KMS-11 (cell line): ENCODE data around the gene HADH.

Experiments
- H2AFZ ChIP-seq: fragments of 200-600 bp; sonication (generic); 2 replicates; pipeline ENCODE4 v1.6.1; 2016; ENCODE audit warnings: antibody characterized with exemption, mixed run types, low read depth
- H3K27ac ChIP-seq: fragments of 200-600 bp; sonication (generic); 2 replicates; pipeline ENCODE4 v1.6.1; 2016; ENCODE audit warnings: mild to moderate bottlenecking, mixed run types
- H3K27me3 ChIP-seq: fragments of 200-600 bp; sonication (generic); 2 replicates; pipeline ENCODE4 v1.6.1; 2017; ENCODE audit warnings: mild to moderate bottlenecking, low read depth, mixed run types, moderate library complexity; ENCODE audit not compliant: insufficient read depth
- H3K36me3 ChIP-seq: fragments of 200-600 bp; sonication (generic); 2 replicates; pipeline ENCODE4 v1.6.1; 2017; ENCODE audit warnings: mild to moderate bottlenecking, mixed run types; ENCODE audit not compliant: insufficient read depth
- H3K4me1 ChIP-seq: fragments of 200-600 bp; sonication (generic); 2 replicates; pipeline ENCODE4 v1.6.1; 2016; ENCODE audit warnings: mild to moderate bottlenecking, low read depth, mixed run types; ENCODE audit not compliant: poor library complexity, severe bottlenecking
- H3K4me2 ChIP-seq: fragments of 200-600 bp; sonication (generic); 2 replicates; pipeline ENCODE4 v1.7.0; 2016; ENCODE audit warnings: mild to moderate bottlenecking, mixed run types
- H3K4me3 ChIP-seq: fragments of 200-600 bp; sonication (generic); IDR thresholded peaks from 2 replicates; pipeline ENCODE4 v1.6.1; 2017; ENCODE audit warnings: low read depth, low read length, mixed read lengths; ENCODE audit not compliant: insufficient read depth
- H3K79me2 ChIP-seq: fragments of 200-600 bp; sonication (generic); 2 replicates; pipeline ENCODE4 v1.6.1; 2016; ENCODE audit warnings: low read depth, mixed run types; ENCODE audit not compliant: insufficient read depth
- H3K9ac ChIP-seq: fragments of 200-600 bp; sonication (generic); 2 replicates; pipeline ENCODE4 v1.6.1; 2016; ENCODE audit warnings: mild to moderate bottlenecking, mixed run types
- H4K20me1 ChIP-seq: fragments of 200-600 bp; sonication (generic); 2 replicates; pipeline ENCODE4 v1.6.1; 2016; ENCODE audit warnings: mild to moderate bottlenecking, mixed run types; ENCODE audit not compliant: insufficient read depth
- TF ChIP-seq, protein P1 (sequence below): fragments of 200-600 bp; sonication (generic); conservative IDR thresholded peaks from 2 replicates; pipeline ENCODE4 v1.6.1; 2017; ENCODE audit warnings: low read depth, mild to moderate bottlenecking, antibody characterized with exemption, low read length, moderate library complexity, mixed read lengths

Gene HADH

DNA sequence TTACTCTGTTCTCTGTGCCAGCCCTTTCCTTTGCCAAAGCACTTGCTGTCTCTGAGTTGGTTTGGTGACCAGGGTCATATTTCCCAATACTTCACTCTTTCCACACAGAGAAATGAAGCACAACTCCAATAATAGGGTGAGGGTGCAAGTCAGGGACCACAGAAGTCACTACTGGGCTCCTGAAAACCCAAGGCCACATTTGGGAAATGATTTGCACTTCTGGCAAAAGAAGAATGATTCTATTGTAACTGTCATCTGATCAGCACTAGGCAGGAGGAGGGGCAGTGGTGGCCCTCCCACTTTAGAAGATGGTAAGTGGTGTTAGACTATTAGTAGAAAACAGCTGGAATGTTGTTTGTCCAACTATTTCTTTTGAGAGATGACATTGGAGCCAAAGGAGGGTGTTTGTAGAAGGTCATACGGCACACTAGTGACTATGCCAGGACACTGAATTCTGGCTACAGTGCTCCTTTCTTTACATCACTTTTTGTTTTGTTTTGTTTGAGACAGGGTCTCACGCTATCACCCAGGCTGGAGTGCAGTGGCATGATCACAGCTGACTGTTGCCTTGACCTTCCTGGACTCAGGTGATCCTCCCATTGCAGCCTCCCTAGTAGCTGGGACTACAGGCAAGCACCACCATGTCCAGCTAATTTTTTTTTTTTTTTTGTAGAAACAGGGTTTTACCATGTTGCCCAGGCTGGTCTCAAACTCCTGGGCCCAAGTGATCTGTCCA lies 10.8 kb upstream of the HADH start:
- Histone ChIP-seq H3K4me1 (no peaks in the 10 kb centered on the region), H2AFZ (no peak overlapping the region), H3K27ac (no peak overlapping the region), H3K9ac (no peak overlapping the region), H3K4me3 (no peak overlapping the region), H3K79me2 (no peaks in the 10 kb centered on the region), H4K20me1 (no peaks in the 10 kb centered on the region), H3K36me3 (no peaks in the 10 kb centered on the region), H3K4me2 (no peak overlapping the region), H3K27me3 (no peaks in the 10 kb centered on the region)
- TF ChIP-seq, protein P1, sequence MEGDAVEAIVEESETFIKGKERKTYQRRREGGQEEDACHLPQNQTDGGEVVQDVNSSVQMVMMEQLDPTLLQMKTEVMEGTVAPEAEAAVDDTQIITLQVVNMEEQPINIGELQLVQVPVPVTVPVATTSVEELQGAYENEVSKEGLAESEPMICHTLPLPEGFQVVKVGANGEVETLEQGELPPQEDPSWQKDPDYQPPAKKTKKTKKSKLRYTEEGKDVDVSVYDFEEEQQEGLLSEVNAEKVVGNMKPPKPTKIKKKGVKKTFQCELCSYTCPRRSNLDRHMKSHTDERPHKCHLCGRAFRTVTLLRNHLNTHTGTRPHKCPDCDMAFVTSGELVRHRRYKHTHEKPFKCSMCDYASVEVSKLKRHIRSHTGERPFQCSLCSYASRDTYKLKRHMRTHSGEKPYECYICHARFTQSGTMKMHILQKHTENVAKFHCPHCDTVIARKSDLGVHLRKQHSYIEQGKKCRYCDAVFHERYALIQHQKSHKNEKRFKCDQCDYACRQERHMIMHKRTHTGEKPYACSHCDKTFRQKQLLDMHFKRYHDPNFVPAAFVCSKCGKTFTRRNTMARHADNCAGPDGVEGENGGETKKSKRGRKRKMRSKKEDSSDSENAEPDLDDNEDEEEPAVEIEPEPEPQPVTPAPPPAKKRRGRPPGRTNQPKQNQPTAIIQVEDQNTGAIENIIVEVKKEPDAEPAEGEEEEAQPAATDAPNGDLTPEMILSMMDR = no peak

DNA sequence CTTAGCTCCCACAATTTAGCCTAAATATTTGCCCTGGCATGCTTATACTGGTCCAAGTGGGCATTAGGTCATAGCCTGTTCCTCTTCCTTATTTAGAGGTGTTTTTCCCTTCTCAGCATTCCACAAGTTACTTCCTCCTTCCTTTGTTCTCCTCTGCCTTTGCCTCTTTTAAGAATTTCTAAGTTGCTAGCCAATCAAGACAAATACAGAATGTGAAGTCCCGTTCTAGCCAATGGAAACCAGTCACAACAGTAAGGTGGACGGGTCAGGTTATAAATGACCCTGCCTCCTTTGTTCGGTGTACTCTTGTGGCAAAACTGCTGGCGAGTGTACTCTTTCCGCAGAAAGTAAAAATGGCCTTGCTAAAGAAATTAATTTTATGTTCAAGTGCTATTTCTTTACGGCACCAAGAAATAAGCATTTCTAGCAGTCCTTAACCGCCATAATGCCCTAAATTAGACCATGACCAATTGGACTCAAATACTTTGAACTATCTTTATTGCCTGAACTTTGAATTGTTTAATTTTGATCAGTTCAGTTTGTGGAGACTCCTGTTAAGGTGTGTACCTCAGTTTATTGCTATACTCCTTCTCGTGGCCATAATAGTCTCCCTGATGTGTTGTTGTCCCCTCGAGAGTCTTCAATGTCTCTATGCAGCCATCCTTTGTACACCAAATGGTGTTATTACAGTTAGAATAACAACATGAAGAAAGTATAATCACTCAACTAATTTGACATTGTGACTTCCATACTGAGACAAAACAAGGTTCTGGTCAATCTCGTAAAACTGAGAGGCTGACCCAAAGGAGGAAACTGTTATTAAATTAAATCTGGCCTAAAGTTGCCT lies 1.6 kb upstream of the HADH start:
- Histone ChIP-seq H3K4me3 (no peak overlapping the region), H3K9ac (no peak overlapping the region), H3K79me2 (peaks cover 31% of the 10 kb centered on the region), H3K4me1 (peaks cover 27% of the 10 kb centered on the region), H4K20me1 (peaks cover 5% of the 10 kb centered on the region; the same call in 1 of the 2 replicates), H3K36me3 (no peaks in the 10 kb centered on the region), H3K4me2 (peak overlapping the region; percentile 98; the same call in 1 of the 2 replicates), H3K27me3 (no peaks in the 10 kb centered on the region), H3K27ac (no peak overlapping the region), H2AFZ (peak overlapping the region; percentile 79; the same call in 1 of the 2 replicates)
- TF ChIP-seq, protein P1 = no peak

GRCh38 chr4:107988763-107989035 lies 990 bp upstream of the HADH start:
- TF ChIP-seq, protein P1 = no peak
- Histone ChIP-seq H3K27ac (no peak overlapping the region), H3K4me2 (peak overlapping the region; percentile 98), H2AFZ (peak overlapping the region; percentile 79), H3K79me2 (peaks cover 36% of the 10 kb centered on the region), H3K4me1 (peaks cover 32% of the 10 kb centered on the region), H3K27me3 (no peaks in the 10 kb centered on the region), H3K9ac (peak overlapping the region; percentile 94; the same call in 1 of the 2 replicates), H3K4me3 (no peak overlapping the region), H3K36me3 (no peaks in the 10 kb centered on the region), H4K20me1 (peaks cover 5% of the 10 kb centered on the region; the same call in 1 of the 2 replicates)

GRCh38 chr4:107989162-107989536 lies 540 bp upstream of the HADH start:
- H4K20me1 ChIP-seq = peaks cover 5% of the 10 kb centered on the region; the same call in 1 of the 2 replicates
- peaks cover 41% of the 10 kb centered on the region for H3K79me2 ChIP-seq
- H3K27ac ChIP-seq = peak overlapping the region; percentile 78
- H3K4me2 ChIP-seq = peak overlapping the region; percentile 98
- H3K4me3 ChIP-seq = no peak overlapping the region
- peak overlapping the region; percentile 94 for H3K9ac ChIP-seq
- no peaks in the 10 kb centered on the region for H3K36me3 ChIP-seq
- H3K27me3 ChIP-seq = no peaks in the 10 kb centered on the region
- peak overlapping the region; percentile 79 for H2AFZ ChIP-seq
- H3K4me1 ChIP-seq = peaks cover 37% of the 10 kb centered on the region
- TF ChIP-seq, protein P1 = no peak
